GM18868 (cell line): Measurements from ENCODE around the gene SLC13A4.
A peak's percentile ranks its signal among the peaks of the same experiment; 100 is the strongest.

Experiments
- ATAC-seq: cut with Tn5 transposase; IDR thresholded peaks from one replicate; pipeline ENCODE4 v1.9.1; 2021; ENCODE audit warnings: mild to moderate bottlenecking, moderate library complexity; ENCODE audit not compliant: unreplicated experiment

Gene SLC13A4

GRCh38 chr7:135721198-135721820 lies 6.7 kb downstream of the SLC13A4 start:
- no peak for ATAC-seq

- ATAC-seq, result no peak
Measured at GRCh38 chr7:135719688-135720087, 8.3 kb downstream of the SLC13A4 start.

GRCh38 chr7:135718794-135719437 lies 9.1 kb downstream of the SLC13A4 start:
- ATAC-seq, result no peak

GRCh38 chr7:135718219-135718618 lies 9.8 kb downstream of the SLC13A4 start:
- ATAC-seq, result no peak

GRCh38 chr7:135717693-135718092 lies 10.3 kb downstream of the SLC13A4 start:
- ATAC-seq, result no peak

- no peak for ATAC-seq
Measured at GRCh38 chr7:135716677-135717238, 11.2 kb downstream of the SLC13A4 start.

GRCh38 chr7:135715673-135716072 lies 12.3 kb downstream of the SLC13A4 start:
- ATAC-seq, result no peak

GRCh38 chr7:135715055-135715522 lies 12.9 kb downstream of the SLC13A4 start:
- no peak for ATAC-seq

GRCh38 chr7:135714534-135715009 lies 13.4 kb downstream of the SLC13A4 start:
- ATAC-seq, result no peak

- ATAC-seq, result no peak
Measured at GRCh38 chr7:135713836-135714470, 14.0 kb downstream of the SLC13A4 start.

- ATAC-seq, result no peak
Measured at GRCh38 chr7:135712796-135713195, 15.2 kb downstream of the SLC13A4 start.

GRCh38 chr7:135712182-135712782 lies 15.7 kb downstream of the SLC13A4 start:
- peak; percentile 33 for ATAC-seq

- peak; percentile 18 for ATAC-seq
Measured at GRCh38 chr7:135711139-135711469, 16.9 kb downstream of the SLC13A4 start.

- peak; percentile 36 for ATAC-seq
Measured at GRCh38 chr7:135710417-135711138, 17.4 kb downstream of the SLC13A4 start.

- no peak for ATAC-seq
Measured at GRCh38 chr7:135709508-135709907, 18.5 kb downstream of the SLC13A4 start.

- no peak for ATAC-seq
Measured at GRCh38 chr7:135708041-135708440, 19.9 kb downstream of the SLC13A4 start.

GRCh38 chr7:135707570-135707966 lies 20.4 kb downstream of the SLC13A4 start:
- ATAC-seq, result no peak

- no peak for ATAC-seq
Measured at GRCh38 chr7:135706858-135707569, 21.0 kb downstream of the SLC13A4 start.

- ATAC-seq, result no peak
Measured at GRCh38 chr7:135706038-135706742, 21.8 kb downstream of the SLC13A4 start.
